SKM-1 (cell line): ENCODE measurements around the gene AOPEP.

Experiments used
- DNase-seq: peaks from one replicate; lab custom pipeline; 2025; ENCODE audit not compliant: unreplicated experiment; lab: John Stamatoyannopoulos, UW

Gene AOPEP

DNA sequence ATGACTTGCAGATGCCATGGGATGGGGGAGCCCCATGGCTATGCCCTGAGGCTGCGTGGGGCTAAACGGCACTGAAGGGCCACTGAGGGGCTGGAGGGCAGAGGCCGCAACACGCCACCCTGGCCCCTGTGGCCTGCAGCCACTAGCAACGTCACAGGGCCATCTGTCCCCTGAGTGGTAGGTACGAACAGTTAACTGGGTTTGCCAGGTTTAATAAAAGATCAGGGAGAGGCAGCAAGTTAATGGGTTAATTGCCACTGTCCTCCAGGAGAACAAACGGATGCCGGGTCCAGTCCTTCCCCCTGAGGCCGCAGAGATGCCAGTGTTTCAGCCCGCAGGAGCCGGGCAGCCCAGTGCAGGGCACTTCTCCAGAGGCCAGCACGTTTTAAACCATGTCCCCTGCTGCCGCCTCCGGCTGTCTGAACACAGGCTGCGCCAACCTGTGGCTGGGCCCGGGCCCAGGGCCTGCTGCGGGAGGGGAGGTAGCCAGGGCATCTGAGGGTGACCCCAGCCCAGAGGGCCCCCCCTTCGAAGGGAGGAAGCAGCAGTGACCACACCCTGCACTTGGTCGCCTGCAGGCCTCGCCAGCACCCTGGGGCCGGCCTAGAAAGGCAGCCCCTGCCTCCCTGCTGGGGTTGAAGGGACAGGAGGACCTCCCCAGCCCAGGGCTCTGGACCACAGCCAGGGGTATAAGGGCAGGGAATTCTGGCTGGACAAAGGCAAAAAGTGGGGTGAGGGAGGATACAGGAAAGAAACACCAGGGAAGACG, 363.7 kb downstream of the AOPEP start:
- DNase-seq, result no peak

DNA sequence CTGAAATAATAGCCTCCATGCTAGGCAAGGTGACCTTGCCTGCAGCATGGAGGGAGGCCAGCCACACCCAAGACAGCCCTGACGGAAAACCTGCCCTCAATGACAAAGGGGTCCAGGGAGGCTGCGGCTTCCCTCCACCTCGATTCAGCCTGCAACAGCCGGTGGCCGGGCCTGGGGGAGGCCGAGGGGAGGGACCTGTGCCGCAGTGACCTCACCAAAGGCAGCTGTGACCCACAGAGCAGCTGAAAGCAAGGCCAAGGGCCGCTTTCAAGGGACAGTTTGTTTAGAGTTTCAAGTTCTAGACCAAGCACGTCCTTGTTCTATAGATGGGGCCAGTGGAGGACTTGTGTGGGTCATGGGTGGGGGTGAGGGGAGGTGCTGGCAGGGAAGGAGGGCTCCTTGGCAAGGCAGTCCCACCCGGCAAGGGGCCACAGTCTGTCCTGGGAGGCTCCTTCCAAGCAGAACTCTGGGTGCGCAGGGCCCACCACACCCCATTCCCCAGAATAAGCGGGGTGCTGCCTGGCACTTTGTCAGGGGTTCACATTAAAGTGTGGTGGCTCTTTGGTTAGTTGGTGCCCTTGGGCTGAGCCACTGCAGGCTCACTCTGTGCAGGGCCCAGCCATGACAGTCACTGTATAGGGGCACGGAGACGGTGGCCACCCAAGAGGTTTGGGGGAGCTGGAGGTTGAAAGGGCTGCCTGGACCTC, 364.5 kb downstream of the AOPEP start:
- no peak for DNase-seq

DNA sequence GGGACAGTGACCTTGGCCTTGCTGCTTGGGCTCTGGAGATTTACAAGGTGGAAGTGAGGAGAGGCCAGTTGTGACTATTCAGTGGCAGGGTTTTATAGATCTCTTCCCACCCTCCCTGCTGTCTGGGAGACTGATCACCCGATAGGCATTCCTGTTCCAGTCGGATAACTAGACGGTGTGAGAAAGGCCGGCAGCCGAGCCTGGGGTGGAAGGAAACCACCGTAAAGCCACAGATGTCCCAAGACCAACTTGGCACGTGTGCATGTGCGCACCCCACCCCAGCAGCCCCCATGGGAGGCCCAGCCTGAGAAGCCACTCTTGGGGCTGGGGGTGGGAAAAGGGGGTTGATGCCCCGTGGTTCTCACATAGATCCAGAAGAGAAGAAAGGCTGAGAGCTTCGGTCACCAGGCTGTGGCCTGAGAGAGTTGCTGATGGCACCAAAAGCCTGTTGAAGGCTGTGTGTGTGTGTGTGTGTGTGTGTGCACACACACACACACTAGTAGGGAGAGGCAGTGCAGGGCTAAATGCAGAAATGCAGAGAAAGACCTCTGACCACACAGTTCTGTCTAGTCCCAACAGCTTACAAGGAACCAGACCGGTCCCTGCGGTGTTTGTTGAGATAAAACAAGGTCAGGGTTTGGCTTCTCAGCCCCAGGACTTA, 365.2 kb downstream of the AOPEP start:
- no peak for DNase-seq

DNA sequence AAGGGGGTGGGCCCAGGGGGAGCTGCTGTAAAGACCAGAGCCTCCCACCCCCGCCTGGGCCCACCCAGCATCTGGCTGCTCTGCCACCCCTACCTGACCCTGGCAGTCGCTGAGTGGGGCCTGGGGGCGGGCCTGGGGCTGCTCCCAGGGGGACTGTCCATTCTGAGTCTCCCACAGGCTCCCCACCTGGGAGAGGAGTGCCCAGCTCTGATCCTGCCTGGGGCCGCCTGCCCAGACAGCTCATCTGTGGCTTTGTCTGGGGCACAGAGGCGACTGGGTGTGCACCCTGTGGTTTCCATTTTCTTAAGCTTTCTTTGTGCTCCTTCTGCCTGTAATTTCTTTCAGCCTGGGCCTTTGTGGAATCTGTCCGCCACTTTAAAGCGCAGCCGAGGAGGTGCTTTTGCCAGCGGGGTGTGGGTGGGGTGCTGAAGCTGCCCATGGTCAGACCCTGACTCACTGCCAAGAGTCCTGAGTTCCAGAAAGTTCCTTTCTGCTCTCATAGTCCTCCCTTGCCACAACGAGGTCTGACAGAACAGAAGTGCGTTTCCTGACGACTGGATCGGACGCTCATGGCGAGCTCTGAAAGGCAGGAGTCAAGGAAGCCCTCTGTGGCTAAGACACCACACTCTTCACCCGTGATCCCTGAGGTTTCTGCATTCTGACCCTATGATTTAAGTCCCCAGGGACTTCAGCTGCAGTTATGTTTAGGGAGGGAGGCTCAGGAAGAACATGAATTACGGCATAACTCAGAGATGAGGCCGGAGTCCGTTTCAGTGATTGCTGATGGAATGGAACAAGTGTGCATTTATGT, 366.0 kb downstream of the AOPEP start:
- no peak for DNase-seq

DNA sequence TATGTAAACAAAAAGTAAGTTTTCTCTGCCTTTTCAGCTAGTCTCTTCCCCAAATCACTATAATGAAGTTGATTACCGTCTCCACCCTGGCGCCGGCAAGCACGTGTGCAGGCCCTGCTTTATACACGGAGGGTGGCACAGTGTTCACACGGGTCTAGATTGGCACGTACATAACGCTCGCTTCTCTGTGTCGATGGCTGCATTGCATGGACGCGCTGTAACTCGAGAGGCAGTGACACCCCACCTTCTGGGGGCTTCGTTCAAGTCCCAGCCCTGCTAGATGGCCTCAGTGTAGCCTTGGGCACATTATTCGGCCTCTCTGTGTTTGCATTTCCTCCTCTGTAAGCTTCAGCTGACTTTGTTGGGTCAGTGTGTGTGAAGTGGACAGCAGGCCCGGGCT, 367.1 kb downstream of the AOPEP start:
- DNase-seq, result no peak

DNA sequence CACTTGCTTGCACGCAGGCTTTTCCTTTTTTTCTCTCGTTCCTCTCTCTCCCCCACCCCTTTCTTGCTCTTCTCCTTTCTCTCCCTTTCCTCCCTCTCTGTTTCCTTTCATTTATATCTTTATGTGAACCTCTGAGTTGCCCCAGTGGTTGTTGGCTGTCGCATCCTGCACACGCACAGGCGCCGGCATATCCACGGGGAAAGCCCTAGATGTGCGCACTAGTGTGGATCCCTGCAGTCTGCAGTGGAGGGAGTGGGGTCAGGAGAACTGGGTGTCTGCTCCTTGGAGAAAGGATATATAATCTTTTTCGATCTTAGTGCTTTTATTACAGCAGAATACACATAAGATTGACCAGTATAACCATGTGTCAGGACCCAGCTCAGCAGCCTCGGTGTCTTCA, 367.5 kb downstream of the AOPEP start:
- no peak for DNase-seq

DNA sequence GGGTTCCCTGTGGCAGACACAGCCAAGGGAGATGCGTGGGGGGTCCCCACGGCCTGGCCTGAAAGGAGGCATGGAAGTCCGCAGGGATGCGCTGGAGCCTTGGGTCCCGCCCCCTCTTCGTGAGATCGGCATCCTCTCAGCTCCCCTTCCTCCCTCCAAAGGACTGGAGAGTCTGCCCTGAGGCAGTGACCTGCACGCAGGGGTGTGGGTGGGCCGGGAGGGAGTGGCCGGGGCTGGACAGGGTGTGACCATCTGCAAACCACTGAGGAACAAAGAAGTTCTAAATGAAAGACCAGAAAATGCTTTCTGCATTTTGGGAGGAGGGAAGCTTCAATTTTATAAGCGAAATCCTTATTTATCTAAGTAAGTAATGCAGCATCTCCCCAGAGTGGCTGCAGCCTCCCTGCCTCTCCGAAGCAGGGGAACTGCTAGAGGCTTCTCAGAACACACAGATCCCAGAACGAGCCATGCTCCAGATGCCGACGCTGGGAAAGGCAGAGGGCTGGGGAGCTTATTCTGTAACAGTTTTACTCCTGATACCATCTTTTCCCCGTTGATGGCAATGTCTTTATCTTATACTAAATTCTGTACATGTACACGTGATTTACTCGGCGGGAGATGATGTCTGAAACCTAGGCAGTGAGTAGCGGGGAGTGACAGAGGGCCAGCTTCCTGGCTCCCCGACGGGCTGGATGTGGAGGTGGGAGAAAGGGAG, 369.3 kb downstream of the AOPEP start:
- DNase-seq, result no peak

DNA sequence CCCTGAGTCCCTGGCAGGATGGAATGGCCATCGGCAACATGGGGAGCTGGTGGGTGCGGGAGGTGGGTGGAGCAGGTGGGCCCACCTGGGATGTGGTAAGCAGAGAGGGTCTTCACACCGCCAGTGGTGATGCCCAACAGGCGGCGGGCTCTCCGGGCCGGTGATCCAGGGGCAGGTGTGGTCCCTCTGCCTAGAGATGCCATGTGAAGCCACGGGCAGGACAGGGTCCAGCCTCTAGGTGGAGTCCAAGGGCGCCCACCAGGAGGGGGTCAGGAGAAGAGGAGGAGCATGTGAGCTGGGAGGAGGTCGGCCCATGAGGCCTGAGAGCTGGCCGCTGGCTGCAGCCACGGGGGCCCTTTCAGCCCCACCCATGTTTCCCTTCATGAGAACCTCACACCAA, 369.9 kb downstream of the AOPEP start:
- no peak for DNase-seq

DNA sequence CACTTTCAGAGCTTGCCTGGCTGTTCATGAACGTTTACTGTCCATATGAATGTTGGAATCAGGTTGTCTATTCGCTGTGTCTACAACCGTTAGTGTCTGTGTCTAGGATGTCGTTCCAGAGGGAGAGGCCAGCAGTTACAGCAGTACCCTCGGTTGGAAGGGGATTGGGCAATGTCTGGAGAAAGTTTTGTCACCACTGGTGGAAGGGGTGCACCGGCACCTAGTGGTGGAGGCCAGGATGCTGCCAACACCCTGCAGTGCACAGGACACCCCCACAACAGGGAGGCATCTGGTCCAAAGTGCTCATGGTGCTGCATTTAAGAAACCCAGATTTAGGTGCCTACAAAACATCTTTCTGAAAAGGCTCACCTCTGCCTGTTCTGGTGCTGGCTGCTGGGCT, 370.3 kb downstream of the AOPEP start:
- no peak for DNase-seq

DNA sequence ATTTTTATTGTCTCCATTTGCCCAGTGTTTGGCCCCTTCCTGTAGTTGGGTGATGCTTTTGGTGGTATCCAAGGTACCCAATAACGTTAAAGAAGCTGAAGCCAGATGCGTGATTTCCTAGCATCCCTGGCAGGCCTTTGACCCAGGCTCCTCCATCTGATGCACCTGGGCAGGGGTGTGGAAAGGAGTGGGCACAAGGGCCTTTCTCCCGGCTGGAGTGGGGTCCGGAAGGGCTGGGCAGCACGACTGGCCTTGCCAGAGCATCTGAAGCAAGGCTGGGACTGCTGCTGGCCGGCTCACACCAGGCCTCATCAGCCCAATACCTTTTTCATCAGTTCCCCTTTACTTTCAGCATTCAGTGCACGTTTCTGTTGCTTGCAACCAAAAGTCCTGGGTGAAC, 370.8 kb downstream of the AOPEP start:
- DNase-seq, result no peak

DNA sequence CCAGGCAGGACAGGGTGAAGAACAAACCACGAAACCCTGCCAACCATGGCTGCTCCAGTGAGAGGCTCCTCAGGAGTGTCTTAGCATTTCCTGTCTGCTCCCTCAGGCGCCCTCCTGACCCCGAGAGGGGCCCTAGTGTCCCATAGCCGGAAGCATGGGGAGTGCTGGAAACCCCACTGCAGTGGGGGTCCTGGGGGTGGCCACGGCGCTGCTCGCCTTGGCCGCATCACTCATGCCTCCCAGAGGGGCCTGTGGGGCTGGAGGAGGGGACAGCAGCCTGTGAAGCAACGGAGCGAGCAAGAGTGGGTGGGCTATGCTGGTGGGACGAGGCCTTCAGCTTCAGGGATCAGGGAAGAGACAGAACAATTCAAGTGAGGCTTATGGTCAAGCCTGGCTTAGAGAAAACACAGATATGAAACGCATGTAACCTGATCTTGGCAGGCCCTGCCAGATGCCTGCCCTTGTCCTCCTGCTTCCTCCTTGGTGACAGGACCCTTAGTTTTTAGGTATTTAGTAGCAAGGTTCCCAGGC, 372.0 kb downstream of the AOPEP start:
- DNase-seq, result no peak

DNA sequence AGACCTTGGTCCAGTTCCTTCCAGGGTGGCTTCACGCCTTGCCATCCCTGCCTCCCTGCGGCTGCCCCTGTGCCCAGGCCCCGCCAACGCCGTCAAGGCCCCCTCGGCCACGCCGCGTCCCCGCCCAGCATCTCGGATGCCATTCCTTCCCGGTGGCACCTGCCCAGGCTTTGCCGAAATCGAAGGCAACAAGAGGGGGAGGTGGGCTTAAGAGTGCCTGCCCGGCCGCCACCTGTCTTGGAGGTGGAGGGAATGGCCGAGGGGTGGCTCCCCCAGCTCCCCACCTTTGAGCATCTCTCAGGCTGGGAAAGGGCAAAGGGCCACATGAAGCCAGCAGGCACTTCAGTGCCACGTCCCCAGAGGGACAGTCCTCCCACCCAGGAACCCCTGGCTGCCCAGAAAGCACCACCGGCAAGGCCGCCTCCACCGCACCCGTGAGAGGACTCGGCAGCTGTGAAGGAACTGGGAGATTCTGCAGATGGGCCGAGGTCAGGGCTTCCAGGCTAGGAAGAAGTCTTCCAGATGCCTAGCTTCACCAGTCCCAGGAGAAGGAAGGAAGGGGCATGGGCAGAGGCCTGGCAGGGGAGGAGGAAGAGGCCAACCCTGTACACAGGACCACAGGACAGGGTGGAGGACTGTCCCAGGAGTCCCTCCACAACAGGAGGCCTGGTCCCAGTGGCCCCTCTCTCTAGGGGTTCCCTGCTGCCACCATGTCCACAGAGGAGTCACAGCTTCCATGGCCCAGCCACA, 373.0 kb downstream of the AOPEP start:
- DNase-seq, result no peak

DNA sequence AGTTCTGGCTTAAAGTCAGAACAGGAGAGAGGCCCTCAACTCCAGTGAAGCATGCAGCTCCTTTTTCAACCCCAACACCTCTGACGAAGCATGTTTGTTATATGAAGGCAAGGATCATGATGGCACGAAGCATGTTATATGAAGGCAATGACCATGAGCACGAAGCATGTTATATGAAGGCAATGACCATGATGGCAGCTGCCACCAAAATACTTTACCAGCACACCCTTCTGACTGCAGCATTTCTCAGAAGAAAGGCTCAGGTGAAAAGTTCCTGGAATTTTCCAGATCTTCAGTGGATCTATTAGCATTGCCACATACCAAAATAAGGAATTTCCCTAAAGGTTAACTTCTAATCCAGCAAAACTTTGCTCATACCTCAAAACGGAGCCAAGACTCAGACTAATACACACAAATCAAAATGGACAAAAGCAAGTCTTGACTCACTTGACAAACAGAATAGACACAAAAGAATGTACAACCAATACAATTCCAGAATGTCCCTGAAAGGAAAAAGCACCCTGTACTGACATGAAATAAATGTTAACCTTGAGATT, 373.6 kb downstream of the AOPEP start:
- DNase-seq, result no peak

DNA sequence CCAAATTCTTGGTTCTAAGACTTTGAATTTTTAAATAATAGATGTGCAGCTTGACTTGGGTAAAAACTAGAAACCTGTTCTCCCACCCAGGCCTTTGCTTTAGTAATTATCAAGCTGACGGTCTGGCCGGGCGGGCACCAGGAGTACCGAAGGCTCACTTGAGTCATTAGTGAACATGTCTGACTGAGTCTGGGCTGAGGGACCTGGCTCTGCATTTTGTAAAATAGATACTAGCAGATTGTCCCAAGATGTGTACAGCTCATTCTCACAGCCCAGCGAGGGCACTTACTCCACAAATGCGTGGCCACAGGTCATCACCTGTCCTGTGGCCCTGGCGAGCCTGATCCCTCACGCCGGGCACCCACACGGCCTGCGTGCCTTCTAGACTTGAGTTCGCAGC, 374.8 kb downstream of the AOPEP start:
- DNase-seq, result no peak

DNA sequence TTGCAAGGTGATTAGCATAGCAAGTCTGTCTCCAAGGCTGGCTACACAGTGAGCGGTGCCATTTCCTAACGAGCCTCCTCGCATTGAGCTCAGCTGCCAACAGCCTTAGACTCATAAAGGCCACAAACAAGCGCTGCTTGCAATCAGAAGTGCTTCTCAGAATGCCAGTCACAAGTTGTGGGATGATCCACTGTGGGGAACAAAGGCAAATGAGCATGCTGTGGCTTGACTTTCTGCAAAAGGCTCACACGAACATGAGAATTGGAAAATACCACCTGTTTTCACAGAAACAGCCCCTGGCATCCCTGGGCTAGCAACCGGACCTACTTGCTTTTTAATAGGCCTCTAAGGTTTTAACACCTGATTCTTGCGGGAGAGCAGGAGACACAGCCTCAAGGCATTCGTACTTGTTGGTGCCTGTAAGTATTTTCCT, 375.5 kb downstream of the AOPEP start:
- DNase-seq, result no peak

DNA sequence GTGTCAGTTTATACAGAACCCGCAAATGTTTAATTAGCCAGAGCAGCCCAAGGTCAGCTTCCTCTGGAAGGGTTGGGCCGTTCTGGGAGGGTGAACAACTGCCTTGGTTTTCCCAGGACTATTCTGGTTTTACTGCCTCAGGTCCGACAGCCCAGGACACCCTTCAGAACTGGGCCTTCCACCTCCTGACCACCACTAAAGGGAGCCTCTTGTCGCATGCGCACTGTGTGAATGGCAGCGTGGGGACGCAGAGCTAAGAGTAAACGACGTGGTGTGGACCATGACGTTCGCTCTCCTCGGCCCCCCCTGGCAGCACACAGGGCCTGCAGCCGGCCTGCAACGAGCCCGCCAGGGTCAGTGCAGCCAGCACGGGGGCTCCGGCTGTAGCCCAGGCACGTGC, 376.1 kb downstream of the AOPEP start:
- no peak for DNase-seq

DNA sequence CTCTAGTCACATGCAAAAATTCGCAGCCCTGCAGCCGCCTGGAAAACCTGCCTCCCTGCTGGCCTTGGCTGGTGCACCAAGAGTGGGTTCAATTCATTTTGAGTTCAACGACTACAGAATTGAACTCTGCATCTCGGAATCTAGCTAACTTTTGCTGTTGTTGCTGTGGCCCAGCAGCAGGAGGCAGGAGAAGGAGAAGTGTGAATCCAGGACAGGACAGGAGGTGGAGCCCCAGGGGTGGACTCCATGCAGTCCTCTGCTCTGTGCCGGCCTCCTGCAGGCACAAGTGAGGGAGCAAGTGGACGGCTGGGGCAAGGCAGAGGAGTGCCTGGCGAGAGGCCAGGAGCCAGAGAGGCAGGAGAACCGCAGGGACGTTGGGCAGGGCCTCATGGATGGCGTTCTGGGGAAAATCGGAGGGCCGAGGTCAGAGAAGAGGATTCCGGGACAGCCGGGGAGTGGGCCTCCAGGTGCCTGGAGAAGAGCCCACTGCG, 376.8 kb downstream of the AOPEP start:
- DNase-seq, result no peak

DNA sequence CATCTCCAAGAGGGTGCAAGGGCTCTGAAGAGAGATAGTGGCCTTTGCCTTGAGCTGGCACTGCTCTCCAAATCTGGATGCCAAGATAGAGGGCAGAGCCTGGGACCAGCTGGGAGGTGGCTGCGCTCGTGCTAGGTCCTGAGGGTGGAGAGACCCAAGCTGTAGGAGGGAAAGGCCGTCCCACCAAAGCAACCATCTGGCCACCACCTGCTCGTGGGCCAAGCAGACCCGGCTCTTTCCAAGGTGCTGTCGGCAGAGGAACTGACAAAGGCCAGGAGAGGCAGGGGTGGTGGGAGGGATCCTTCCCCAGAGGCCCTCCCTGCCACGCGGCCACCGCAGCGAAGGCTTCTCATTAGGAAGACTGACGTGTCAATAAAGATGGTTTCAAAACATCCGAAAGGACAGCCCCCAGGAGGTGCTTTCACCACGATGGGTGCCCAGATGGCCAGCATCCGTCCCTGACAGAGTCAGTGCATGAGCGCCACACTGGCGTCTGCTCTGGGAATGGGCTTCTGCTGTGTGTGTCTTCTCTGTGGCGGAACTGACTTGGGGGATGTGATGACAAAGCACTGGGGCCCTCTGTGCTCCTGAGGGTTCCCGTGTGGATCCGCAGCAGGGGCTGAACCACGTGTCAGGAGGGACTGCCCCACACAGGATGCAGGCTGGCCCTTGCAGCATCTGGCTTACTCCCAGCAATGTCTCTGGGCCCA, 377.5 kb downstream of the AOPEP start:
- no peak for DNase-seq

DNA sequence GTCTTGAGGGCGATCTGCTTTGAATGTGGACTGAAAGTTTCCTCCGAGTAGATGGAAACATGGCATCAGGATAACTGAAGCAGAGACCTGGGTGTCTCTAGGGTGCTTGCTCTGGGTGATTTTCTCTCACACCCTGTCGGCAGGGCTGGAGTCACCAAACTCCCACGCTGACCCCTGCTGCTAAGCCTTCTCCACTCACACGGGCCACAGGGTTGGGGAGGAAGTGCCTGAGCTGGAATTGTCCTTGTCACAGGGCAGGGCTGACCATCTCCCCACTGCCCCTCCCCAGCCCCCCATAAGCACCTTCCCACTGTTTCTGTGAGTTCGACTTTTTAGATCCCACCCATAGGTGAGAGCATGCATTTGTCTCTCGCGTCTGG, 378.1 kb downstream of the AOPEP start:
- no peak for DNase-seq
